Measurements from ENCODE around the gene TMEM117. TPM values are rescaled to one million over a fixed set of nuclear protein-coding genes. Genes with fewer than 3 reads are reported as not detected.

Gene TMEM117
- total and polyA plus RNA-seq, 2 donors (not counting 1 experiment from before 2014, with no cell fraction given): 2.0 to 10.4 TPM

DNA sequence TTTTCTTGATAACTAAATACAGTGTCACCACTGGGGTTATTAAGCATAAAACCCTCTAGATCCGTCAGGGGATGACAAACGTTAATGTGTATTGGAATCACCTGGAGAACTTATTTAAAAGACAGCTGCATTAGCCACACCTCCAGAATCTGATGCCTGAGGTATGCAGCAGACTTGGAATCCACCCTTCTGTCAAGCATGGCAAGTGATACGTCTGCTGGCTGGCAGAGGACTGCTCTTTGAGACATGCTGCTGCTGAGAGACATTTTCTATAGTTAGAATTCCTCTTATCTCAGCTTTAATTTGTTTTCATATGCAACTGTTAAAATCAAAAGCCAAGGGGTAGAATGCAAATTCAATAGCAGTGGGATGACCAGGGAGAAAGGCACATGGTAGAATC, 544.0 kb downstream of the TMEM117 start:
- H3K27ac ChIP-seq (ENCODE audit: low read length in 2 of 2): no peak overlapping the region
- CTCF ChIA-PET: no interaction called here
- Mint-ChIP-seq H3K4me3 (no peak overlapping the region), H3K9me3 (ENCODE audit: insufficient read depth) (no peaks in the 10 kb centered on the region), H3K27ac (no peak overlapping the region), H3K4me1 (peaks cover 10% of the 10 kb centered on the region), H3K27me3 (no peaks in the 10 kb centered on the region)
- H3K4me3 ChIP-seq (ENCODE audit: control extremely low read depth in 1 of 5, extremely low read depth in 1 of 5, insufficient read depth in 1 of 5, low read depth in 2 of 5, low read length in 4 of 5): no peak overlapping the region
- ATAC-seq (ENCODE audit: low read depth) (no peak), DNase-seq (no peak)
- H3K9ac ChIP-seq (ENCODE audit: low read length): no peak overlapping the region
- H3K4me2 ChIP-seq (replicated peaks; ENCODE audit: low read depth, low read length, poor library complexity, severe bottlenecking): no peak overlapping the region
- WGBS (ENCODE audit: insufficient coverage): 100% methylated on average over 3 of the region's 3 CpGs
- H3K27me3 ChIP-seq (replicated peaks in 1 of 4; ENCODE audit: control extremely low read depth in 1 of 4, control insufficient read depth in 3 of 4, insufficient read depth in 4 of 4, low read length in 3 of 4): no peaks in the 10 kb centered on the region
- intact Hi-C loops (cut with micrococcal nuclease): no loop called here
- no peaks in the 10 kb centered on the region for H3K36me3 ChIP-seq (replicated peaks in 1 of 2; ENCODE audit: control extremely low read depth in 1 of 2, control insufficient read depth in 1 of 2, extremely low read depth in 1 of 2, insufficient read depth in 2 of 2, low read length in 1 of 2)
- POLR2A ChIA-PET: no interaction called here
- H4K20me1 ChIP-seq (ENCODE audit: control insufficient read depth, insufficient read depth, low read length, poor library complexity, severe bottlenecking): no peaks in the 10 kb centered on the region
- peaks cover 4 to 7% of the 10 kb centered on the region in 2 donors for H3K4me1 ChIP-seq (ENCODE audit: control insufficient read depth in 2 of 2, insufficient read depth in 2 of 2, low read length in 2 of 2)
- no peak overlapping the region for H2AFZ ChIP-seq (ENCODE audit: insufficient read depth, low read depth, low read length, poor library complexity, severe bottlenecking)
- H3K79me2 ChIP-seq (ENCODE audit: control insufficient read depth, insufficient read depth, low read length): no peaks in the 10 kb centered on the region
- no peak for TF ChIP-seq EZH2 (IDR thresholded peaks at IDR 0.05; ENCODE audit: borderline replicate concordance, insufficient read depth, low read depth, low read length, poor library complexity, severe bottlenecking)
- TF ChIP-seq, protein P1, sequence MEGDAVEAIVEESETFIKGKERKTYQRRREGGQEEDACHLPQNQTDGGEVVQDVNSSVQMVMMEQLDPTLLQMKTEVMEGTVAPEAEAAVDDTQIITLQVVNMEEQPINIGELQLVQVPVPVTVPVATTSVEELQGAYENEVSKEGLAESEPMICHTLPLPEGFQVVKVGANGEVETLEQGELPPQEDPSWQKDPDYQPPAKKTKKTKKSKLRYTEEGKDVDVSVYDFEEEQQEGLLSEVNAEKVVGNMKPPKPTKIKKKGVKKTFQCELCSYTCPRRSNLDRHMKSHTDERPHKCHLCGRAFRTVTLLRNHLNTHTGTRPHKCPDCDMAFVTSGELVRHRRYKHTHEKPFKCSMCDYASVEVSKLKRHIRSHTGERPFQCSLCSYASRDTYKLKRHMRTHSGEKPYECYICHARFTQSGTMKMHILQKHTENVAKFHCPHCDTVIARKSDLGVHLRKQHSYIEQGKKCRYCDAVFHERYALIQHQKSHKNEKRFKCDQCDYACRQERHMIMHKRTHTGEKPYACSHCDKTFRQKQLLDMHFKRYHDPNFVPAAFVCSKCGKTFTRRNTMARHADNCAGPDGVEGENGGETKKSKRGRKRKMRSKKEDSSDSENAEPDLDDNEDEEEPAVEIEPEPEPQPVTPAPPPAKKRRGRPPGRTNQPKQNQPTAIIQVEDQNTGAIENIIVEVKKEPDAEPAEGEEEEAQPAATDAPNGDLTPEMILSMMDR (IDR thresholded peaks at IDR 0.05): no peak
- H3K9me3 ChIP-seq (ENCODE audit: control extremely low read depth in 1 of 3, control insufficient read depth in 2 of 3, insufficient read depth in 1 of 3, low read length in 2 of 3): no peaks in the 10 kb centered on the region

GRCh38 chr12:44380861-44381260, 545.0 kb downstream of the TMEM117 start:
- H3K9ac ChIP-seq (ENCODE audit: low read length): no peak overlapping the region
- no peaks in the 10 kb centered on the region for H3K36me3 ChIP-seq (replicated peaks in 1 of 2; ENCODE audit: control extremely low read depth in 1 of 2, control insufficient read depth in 1 of 2, extremely low read depth in 1 of 2, insufficient read depth in 2 of 2, low read length in 1 of 2)
- no peaks in the 10 kb centered on the region for H3K79me2 ChIP-seq (ENCODE audit: control insufficient read depth, insufficient read depth, low read length)
- ChIA-PET POLR2A (no interaction called here), CTCF (no interaction called here)
- no peaks in the 10 kb centered on the region for H3K9me3 ChIP-seq (ENCODE audit: control extremely low read depth in 1 of 3, control insufficient read depth in 2 of 3, insufficient read depth in 1 of 3, low read length in 2 of 3)
- H3K4me3 Mint-ChIP-seq: no peak overlapping the region
- H3K27me3 ChIP-seq (replicated peaks in 1 of 4; ENCODE audit: control extremely low read depth in 1 of 4, control insufficient read depth in 3 of 4, insufficient read depth in 4 of 4, low read length in 3 of 4): no peaks in the 10 kb centered on the region
- no peak overlapping the region for H3K27ac ChIP-seq (ENCODE audit: low read length in 2 of 2)
- no peak overlapping the region for H3K27ac Mint-ChIP-seq
- TF ChIP-seq, protein P1 (IDR thresholded peaks at IDR 0.05): no peak
- TF ChIP-seq EZH2 (IDR thresholded peaks at IDR 0.05; ENCODE audit: borderline replicate concordance, insufficient read depth, low read depth, low read length, poor library complexity, severe bottlenecking): no peak
- no peaks in the 10 kb centered on the region for H3K9me3 Mint-ChIP-seq (ENCODE audit: insufficient read depth)
- intact Hi-C loops (cut with micrococcal nuclease): no loop called here
- H4K20me1 ChIP-seq (ENCODE audit: control insufficient read depth, insufficient read depth, low read length, poor library complexity, severe bottlenecking): no peaks in the 10 kb centered on the region
- peaks cover 1% of the 10 kb centered on the region for H3K4me1 Mint-ChIP-seq
- H3K4me3 ChIP-seq (ENCODE audit: control extremely low read depth in 1 of 5, extremely low read depth in 1 of 5, insufficient read depth in 1 of 5, low read depth in 2 of 5, low read length in 4 of 5): no peak overlapping the region
- H2AFZ ChIP-seq (ENCODE audit: insufficient read depth, low read depth, low read length, poor library complexity, severe bottlenecking): no peak overlapping the region
- ATAC-seq (ENCODE audit: low read depth) (no peak), DNase-seq (no peak)
- no peaks in the 10 kb centered on the region for H3K27me3 Mint-ChIP-seq
- no peak overlapping the region for H3K4me2 ChIP-seq (replicated peaks; ENCODE audit: low read depth, low read length, poor library complexity, severe bottlenecking)
- peaks cover 0 to under 1% of the 10 kb centered on the region in 2 donors for H3K4me1 ChIP-seq (ENCODE audit: control insufficient read depth in 2 of 2, insufficient read depth in 2 of 2, low read length in 2 of 2)

Measured in B cell (primary cell).